ENCODE data around the gene NPC2.

The NPC2 gene

GRCh38 chr14:74472601-74473000, 20.5 kb downstream of the NPC2 start:
- H3K27ac ChIP-seq: no peak overlapping the region
- no peak for TF ChIP-seq CTCF (conservative IDR thresholded peaks at IDR 0.05)

- no peak overlapping the region for H3K27ac ChIP-seq
- TF ChIP-seq CTCF (conservative IDR thresholded peaks at IDR 0.05) (no peak), ZFX (IDR thresholded peaks at IDR 0.05) (no peak)
Measured at GRCh38 chr14:74469548-74470518, 23.3 kb downstream of the NPC2 start.

- no peak overlapping the region for H3K27ac ChIP-seq
- TF ChIP-seq CTCF (conservative IDR thresholded peaks at IDR 0.05) (no peak), ZFX (IDR thresholded peaks at IDR 0.05) (no peak)
Measured at GRCh38 chr14:74468513-74468912, 24.6 kb downstream of the NPC2 start.

GRCh38 chr14:74465335-74465734, 27.8 kb downstream of the NPC2 start:
- TF ChIP-seq ZFX (IDR thresholded peaks at IDR 0.05): no peak
- no peak for TF ChIP-seq CTCF (conservative IDR thresholded peaks at IDR 0.05)
- no peak overlapping the region for H3K27ac ChIP-seq

GRCh38 chr14:74464785-74465184, 28.3 kb downstream of the NPC2 start:
- H3K27ac ChIP-seq: no peak overlapping the region
- TF ChIP-seq CTCF (conservative IDR thresholded peaks at IDR 0.05): no peak
- TF ChIP-seq ZFX (IDR thresholded peaks at IDR 0.05): no peak

GRCh38 chr14:74463697-74464096, 29.4 kb downstream of the NPC2 start:
- H3K27ac ChIP-seq: no peak overlapping the region
- no peak for TF ChIP-seq CTCF (conservative IDR thresholded peaks at IDR 0.05)
- no peak for TF ChIP-seq ZFX (IDR thresholded peaks at IDR 0.05)

- TF ChIP-seq CTCF (conservative IDR thresholded peaks at IDR 0.05) (no peak), ZFX (IDR thresholded peaks at IDR 0.05) (no peak)
- no peak overlapping the region for H3K27ac ChIP-seq
Measured at GRCh38 chr14:74462993-74463392, 30.1 kb downstream of the NPC2 start.
